A673 (cell line): ENCODE data around the gene IRX1. TPM values are rescaled to one million over a fixed set of nuclear protein-coding genes. Genes with fewer than 3 reads are reported as not detected.

Experiments used
- BruUV-seq: library from RNA; stranded (reverse); fragments of 400-500 nt; replicated peaks from 2 replicates; lab custom pipeline; 2021; lab: Mats Ljungman, UMichigan
- CTCF ChIA-PET: fragments of 300-600 bp; sonication (Branson Sonifier 250); formaldehyde crosslinking; loops from one replicate; lab custom pipeline; 2022; ENCODE audit warnings: antibody characterized with exemption; lab: Charles Lee
- POLR2A ChIA-PET: fragments of 300-600 bp; sonication (Branson Sonifier 250); formaldehyde crosslinking; loops from one replicate; lab custom pipeline; 2022; ENCODE audit warnings: antibody characterized with exemption; ENCODE audit not compliant: low non-redundant PET; lab: Charles Lee
- DNase-seq: peaks from one replicate; pipeline ENCODE4 v3.0.0-alpha.2; 2015; ENCODE audit warnings: low spot score
- H3K27ac ChIP-seq: fragments of 200-600 bp; sonication (generic); 2 replicates; pipeline ENCODE4 v1.5.1; 2016; ENCODE audit warnings: mixed run types, low read depth, mild to moderate bottlenecking, mixed read lengths, antibody characterized with exemption, low read length; ENCODE audit not compliant: poor library complexity, severe bottlenecking
- H3K27me3 ChIP-seq: fragments of 200-600 bp; sonication (generic); replicated peaks from 2 replicates; pipeline ENCODE4 v1.6.1; 2017; ENCODE audit warnings: mixed run types, low read depth, mild to moderate bottlenecking, mixed read lengths, antibody characterized with exemption, low read length; ENCODE audit not compliant: insufficient read depth, poor library complexity
- H3K36me3 ChIP-seq: fragments of 200-600 bp; sonication (generic); 2 replicates; pipeline ENCODE4 v1.6.1; 2016; ENCODE audit warnings: mixed run types, mild to moderate bottlenecking, mixed read lengths, antibody characterized with exemption, low read length; ENCODE audit not compliant: insufficient read depth, poor library complexity, severe bottlenecking
- H3K4me1 ChIP-seq: fragments of 200-600 bp; sonication (generic); 2 replicates; pipeline ENCODE4 v1.6.1; 2017; ENCODE audit warnings: mixed run types, mild to moderate bottlenecking, mixed read lengths, antibody characterized with exemption, low read length; ENCODE audit not compliant: insufficient read depth, poor library complexity, severe bottlenecking
- H3K4me3 ChIP-seq: fragments of 200-600 bp; sonication (generic); 2 replicates; pipeline ENCODE4 v1.5.1; 2016; ENCODE audit warnings: low read depth, mixed run types, mild to moderate bottlenecking, mixed read lengths, low read length; ENCODE audit not compliant: poor library complexity, severe bottlenecking
- H3K9me3 ChIP-seq: fragments of 200-600 bp; sonication (generic); 2 replicates; pipeline ENCODE4 v1.6.1; 2016; ENCODE audit warnings: mixed run types, low read depth, mild to moderate bottlenecking, mixed read lengths, antibody characterized with exemption, low read length; ENCODE audit not compliant: poor library complexity, severe bottlenecking
- EZH2 ChIP-seq: fragments of 200-600 bp; sonication (generic); IDR thresholded peaks from 2 replicates; pipeline ENCODE4 v1.6.1; 2017; ENCODE audit warnings: borderline replicate concordance, low read depth, mild to moderate bottlenecking, mixed read lengths, antibody characterized with exemption, low read length; ENCODE audit not compliant: poor library complexity, severe bottlenecking
- intact Hi-C: fragments of 100-400 bp; cut with micrococcal nuclease; formaldehyde crosslinking; loops from one replicate; pipeline ENCODE4 v1.10.0; 2022; ENCODE audit not compliant: unreplicated experiment
- total RNA-seq: library from RNA; stranded (reverse); gene quantifications from 2 replicates; pipeline ENCODE4 v1.2.3, GENCODE V29; 2021
- TF ChIP-seq, protein P1 (sequence below): fragments of 300-800, 200-600 bp; sonication (generic); conservative IDR thresholded peaks from 2 replicates; pipeline ENCODE4 v1.5.1; 2017; ENCODE audit warnings: low read depth, mild to moderate bottlenecking, antibody characterized with exemption, low read length, moderate library complexity, mixed read lengths

IRX1 gene
- total RNA-seq, 1 experiment from 2014 or later = not detected

GRCh38 chr5:3564827-3565518 is 30.7 kb upstream of the IRX1 start:
- Histone ChIP-seq H3K27ac (no peak overlapping the region), H3K4me3 (no peak overlapping the region), H3K4me1 (no peaks in the 10 kb centered on the region), H3K36me3 (no peaks in the 10 kb centered on the region), H3K27me3 (no peaks in the 10 kb centered on the region), H3K9me3 (peaks cover 57% of the 10 kb centered on the region)
- POLR2A ChIA-PET = no interaction called here
- no peak for DNase-seq
- intact Hi-C loops = no loop called here
- no peak for TF ChIP-seq EZH2
- TF ChIP-seq, protein P1, sequence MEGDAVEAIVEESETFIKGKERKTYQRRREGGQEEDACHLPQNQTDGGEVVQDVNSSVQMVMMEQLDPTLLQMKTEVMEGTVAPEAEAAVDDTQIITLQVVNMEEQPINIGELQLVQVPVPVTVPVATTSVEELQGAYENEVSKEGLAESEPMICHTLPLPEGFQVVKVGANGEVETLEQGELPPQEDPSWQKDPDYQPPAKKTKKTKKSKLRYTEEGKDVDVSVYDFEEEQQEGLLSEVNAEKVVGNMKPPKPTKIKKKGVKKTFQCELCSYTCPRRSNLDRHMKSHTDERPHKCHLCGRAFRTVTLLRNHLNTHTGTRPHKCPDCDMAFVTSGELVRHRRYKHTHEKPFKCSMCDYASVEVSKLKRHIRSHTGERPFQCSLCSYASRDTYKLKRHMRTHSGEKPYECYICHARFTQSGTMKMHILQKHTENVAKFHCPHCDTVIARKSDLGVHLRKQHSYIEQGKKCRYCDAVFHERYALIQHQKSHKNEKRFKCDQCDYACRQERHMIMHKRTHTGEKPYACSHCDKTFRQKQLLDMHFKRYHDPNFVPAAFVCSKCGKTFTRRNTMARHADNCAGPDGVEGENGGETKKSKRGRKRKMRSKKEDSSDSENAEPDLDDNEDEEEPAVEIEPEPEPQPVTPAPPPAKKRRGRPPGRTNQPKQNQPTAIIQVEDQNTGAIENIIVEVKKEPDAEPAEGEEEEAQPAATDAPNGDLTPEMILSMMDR = no peak
- CTCF ChIA-PET = no interaction called here
- BruUV-seq = no TSS peak

GRCh38 chr5:3584724-3585531 is 10.7 kb upstream of the IRX1 start:
- H3K27me3 ChIP-seq = no peaks in the 10 kb centered on the region
- intact Hi-C loops = no loop called here
- BruUV-seq = no TSS peak

DNA sequence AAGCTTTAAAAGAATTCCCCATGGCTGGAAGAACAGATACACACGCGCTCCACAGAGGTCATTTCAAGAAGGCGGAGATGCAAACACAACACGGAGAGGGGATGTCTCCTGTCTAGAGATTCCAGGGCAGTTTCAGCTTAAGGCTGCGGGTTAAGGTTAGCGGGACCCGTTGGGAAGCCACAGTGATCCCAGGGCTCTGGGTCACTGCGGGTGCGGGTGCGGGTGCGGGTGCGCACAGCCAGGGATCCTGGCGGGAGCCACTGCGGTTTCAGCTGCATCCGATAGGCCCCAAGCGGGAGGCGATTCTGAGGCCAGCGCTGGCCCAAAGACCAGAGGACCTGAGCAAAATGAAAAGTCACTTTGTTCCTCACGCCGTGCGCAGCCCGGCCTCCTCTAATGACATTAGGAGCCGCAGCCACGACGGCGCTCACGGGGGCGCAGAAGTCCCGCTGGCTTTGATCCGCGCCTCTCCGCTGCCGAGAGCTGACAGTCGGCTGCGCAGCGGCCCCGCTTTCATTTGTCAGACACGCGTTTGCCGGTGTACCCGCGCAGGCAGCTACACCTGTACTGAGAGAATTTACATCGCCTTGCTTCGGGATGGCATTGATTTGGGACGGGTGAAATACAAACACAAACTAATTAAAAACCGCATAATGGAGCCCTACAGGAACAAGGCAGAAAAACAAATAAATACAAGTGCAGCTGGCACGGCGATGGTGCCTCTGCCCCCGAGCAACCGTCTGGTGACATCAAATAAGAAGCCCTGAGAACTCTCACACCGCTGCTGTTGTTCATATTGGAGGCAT is 5.3 kb upstream of the IRX1 start:
- TF ChIP-seq EZH2 = no peak
- TF ChIP-seq, protein P1 = no peak
- no peak for DNase-seq
- no peak overlapping the region for H3K4me3 ChIP-seq
- H3K36me3 ChIP-seq = no peaks in the 10 kb centered on the region
- no peaks in the 10 kb centered on the region for H3K4me1 ChIP-seq
- H3K9me3 ChIP-seq = peaks cover 27% of the 10 kb centered on the region
- no peak overlapping the region for H3K27ac ChIP-seq
- ChIA-PET POLR2A (no interaction called here), CTCF (no interaction called here)
- intact Hi-C loops = no loop called here
- no TSS peak for BruUV-seq
- no peaks in the 10 kb centered on the region for H3K27me3 ChIP-seq

More at GRCh38 chr5:3584724-3585531, 10.7 kb upstream of the IRX1 start:
- no peaks in the 10 kb centered on the region for H3K36me3 ChIP-seq
- no peak overlapping the region for H3K27ac ChIP-seq
- peaks cover 14% of the 10 kb centered on the region for H3K9me3 ChIP-seq
- no peak for TF ChIP-seq EZH2
- TF ChIP-seq, protein P1 = no peak
- CTCF ChIA-PET = no interaction called here
- DNase-seq = no peak
- H3K4me1 ChIP-seq = no peaks in the 10 kb centered on the region
- POLR2A ChIA-PET = no interaction called here
- H3K4me3 ChIP-seq = no peak overlapping the region
